Stimulated activated naive B cell treated with anti-CD40 and anti-IgM and Interleukin-4, amounts not matched to agents 10 μg/mL and 1 μg/mL and 100 μg/mL, for 72 hours (primary cell): ENCODE data around the gene DPYD.
"Not testable (repeated sequence)": the region's sequence is repeated elsewhere in the genome, so short reads cannot be mapped to it uniquely, and the experiment has no call there.

Experiments used
- ATAC-seq, 2 donors: fragments of 150-1000 bp; cut with Tn5 transposase; replicated peaks; 2 replicates each; pipeline ENCODE4 v1.10.0; 2021; ENCODE audit warnings: moderate library complexity in 1 of 2
- DNase-seq: peaks from one replicate; pipeline ENCODE4 v3.0.0; 2021
- H3K27ac Mint-ChIP-seq: one replicate; pipeline ENCODE4 v1.8.0; 2022; ENCODE audit warnings: mild to moderate bottlenecking, mixed read lengths
- H3K27me3 Mint-ChIP-seq, 2 donors: one replicate each; pipeline ENCODE4 v1.8.0; 2022; ENCODE audit warnings: mixed read lengths in 2 of 2
- H3K36me3 Mint-ChIP-seq, 2 donors: one replicate each; pipeline ENCODE4 v1.8.0; 2022; ENCODE audit warnings: mixed read lengths in 2 of 2, mild to moderate bottlenecking in 1 of 2
- H3K4me1 Mint-ChIP-seq, 2 donors: one replicate each; pipeline ENCODE4 v1.8.0; 2022; ENCODE audit warnings: mixed read lengths in 2 of 2, mild to moderate bottlenecking in 1 of 2
- H3K4me3 Mint-ChIP-seq, 2 donors: one replicate each; pipeline ENCODE4 v1.8.0; 2022; ENCODE audit warnings: mild to moderate bottlenecking in 2 of 2, mixed read lengths in 2 of 2, moderate library complexity in 1 of 2
- H3K9me3 Mint-ChIP-seq, 2 donors: one replicate each; pipeline ENCODE4 v1.8.0; 2022; ENCODE audit warnings: mixed read lengths in 2 of 2, mild to moderate bottlenecking in 1 of 2

Gene DPYD

GRCh38 chr1:97243973-97244560 lies 676.8 kb downstream of the DPYD start:
- no peak overlapping the region for H3K4me3 Mint-ChIP-seq
- no peaks in the 10 kb centered on the region for H3K27me3 Mint-ChIP-seq
- peaks cover 4% of the 10 kb centered on the region in 2 donors for H3K9me3 Mint-ChIP-seq
- peak in 1 of 2 donors; percentile 42 for ATAC-seq
- H3K36me3 Mint-ChIP-seq, result peaks cover 1 to 5% of the 10 kb centered on the region in 2 donors
- H3K27ac Mint-ChIP-seq, result no peak overlapping the region
- H3K4me1 Mint-ChIP-seq, result no peaks in the 10 kb centered on the region
- DNase-seq, result no peak

DNA sequence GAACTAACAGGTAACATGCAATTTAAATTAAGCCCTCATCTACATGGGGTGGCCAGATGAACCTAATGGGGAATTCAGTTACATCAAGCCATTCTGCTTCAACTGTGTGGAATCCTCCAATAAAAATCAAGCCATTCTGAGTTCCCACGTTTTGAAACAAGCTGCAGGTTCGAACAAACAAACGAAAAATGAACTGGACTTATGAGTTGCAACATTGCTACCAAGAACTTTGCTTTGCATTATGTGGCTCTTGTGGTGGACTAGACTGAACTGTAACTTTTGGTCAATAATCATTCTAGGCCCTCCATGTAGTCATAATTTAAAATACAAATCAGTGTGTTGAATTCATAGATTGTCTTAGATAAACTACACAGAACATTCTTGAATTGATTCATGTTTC lies 682.0 kb downstream of the DPYD start:
- no peak for DNase-seq
- no peak for ATAC-seq
- H3K27me3 Mint-ChIP-seq, result no peaks in the 10 kb centered on the region
- H3K4me1 Mint-ChIP-seq, result no peaks in the 10 kb centered on the region
- peaks cover 3 to 5% of the 10 kb centered on the region in 2 donors for H3K36me3 Mint-ChIP-seq
- no peaks in the 10 kb centered on the region for H3K9me3 Mint-ChIP-seq
- H3K27ac Mint-ChIP-seq, result no peak overlapping the region
- H3K4me3 Mint-ChIP-seq, result no peak overlapping the region

GRCh38 chr1:97231354-97231753 lies 689.5 kb downstream of the DPYD start:
- not testable (repeated sequence) for H3K4me1 Mint-ChIP-seq, H3K4me3 Mint-ChIP-seq, H3K9me3 Mint-ChIP-seq, H3K27ac Mint-ChIP-seq, ATAC-seq, DNase-seq, H3K27me3 Mint-ChIP-seq
- peaks cover 37 to 46% of the 10 kb centered on the region in 2 donors for H3K36me3 Mint-ChIP-seq

DNA sequence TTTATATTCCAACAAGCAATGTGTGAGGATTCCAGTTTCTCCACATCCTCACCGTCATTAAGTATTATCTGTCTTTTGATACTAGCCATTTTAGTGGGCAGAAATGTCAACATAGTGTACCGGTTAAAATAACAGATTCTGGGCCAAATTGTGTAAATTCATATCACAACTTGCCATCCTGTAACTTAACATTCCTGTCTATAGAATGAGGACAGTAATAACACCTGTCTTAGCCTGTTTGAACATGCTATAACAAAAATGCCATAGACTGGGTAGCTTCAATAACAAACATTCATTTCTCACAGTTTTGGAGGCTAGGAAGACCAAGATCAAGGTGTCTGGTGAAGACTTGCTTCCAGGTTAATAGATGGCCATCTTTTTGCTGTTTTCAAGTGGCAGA lies 708.2 kb downstream of the DPYD start:
- ATAC-seq (no peak), DNase-seq (no peak)
- Mint-ChIP-seq H3K4me3 (no peak overlapping the region), H3K9me3 (peaks cover 0 to 2% of the 10 kb centered on the region in 2 donors), H3K36me3 (peaks cover 4 to 6% of the 10 kb centered on the region in 2 donors), H3K4me1 (no peaks in the 10 kb centered on the region), H3K27me3 (no peaks in the 10 kb centered on the region), H3K27ac (no peak overlapping the region)

- DNase-seq (no peak), ATAC-seq (no peak)
- Mint-ChIP-seq H3K27me3 (no peaks in the 10 kb centered on the region), H3K4me1 (no peaks in the 10 kb centered on the region), H3K27ac (no peak overlapping the region), H3K36me3 (peaks cover 0 to 2% of the 10 kb centered on the region in 2 donors), H3K9me3 (no peaks in the 10 kb centered on the region), H3K4me3 (no peak overlapping the region)
Measured at GRCh38 chr1:97210307-97210706, 710.5 kb downstream of the DPYD start.

DNA sequence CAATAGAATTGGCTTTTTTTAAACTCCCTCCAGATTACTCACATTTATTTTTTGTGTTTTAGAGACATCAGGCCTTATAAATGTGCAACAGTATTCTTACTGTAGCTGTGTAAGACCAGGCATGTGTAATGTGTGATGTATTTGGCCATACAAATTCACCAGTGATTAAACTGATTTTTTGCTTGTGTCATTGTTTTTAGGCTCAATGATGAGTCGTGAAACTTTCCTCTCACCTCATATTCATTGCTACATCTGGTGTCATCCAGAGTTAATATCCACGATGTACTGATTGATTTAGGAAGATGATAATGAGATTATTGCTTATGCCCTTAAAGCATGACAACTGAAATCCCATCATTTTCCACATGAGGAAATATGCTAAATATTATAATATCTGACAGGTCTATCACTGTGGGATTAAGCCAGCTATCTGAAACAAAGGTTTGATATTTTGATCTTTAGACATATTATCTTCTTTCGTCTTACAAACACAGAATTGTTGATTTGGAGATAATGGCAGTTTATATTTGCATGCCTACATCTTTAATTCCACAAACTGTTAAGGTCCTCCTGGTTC lies 711.4 kb downstream of the DPYD start:
- DNase-seq (no peak), ATAC-seq (no peak)
- Mint-ChIP-seq H3K27ac (no peak overlapping the region), H3K36me3 (peaks cover 0 to 2% of the 10 kb centered on the region in 2 donors), H3K4me3 (no peak overlapping the region), H3K27me3 (no peaks in the 10 kb centered on the region), H3K9me3 (no peaks in the 10 kb centered on the region), H3K4me1 (no peaks in the 10 kb centered on the region)

DNA sequence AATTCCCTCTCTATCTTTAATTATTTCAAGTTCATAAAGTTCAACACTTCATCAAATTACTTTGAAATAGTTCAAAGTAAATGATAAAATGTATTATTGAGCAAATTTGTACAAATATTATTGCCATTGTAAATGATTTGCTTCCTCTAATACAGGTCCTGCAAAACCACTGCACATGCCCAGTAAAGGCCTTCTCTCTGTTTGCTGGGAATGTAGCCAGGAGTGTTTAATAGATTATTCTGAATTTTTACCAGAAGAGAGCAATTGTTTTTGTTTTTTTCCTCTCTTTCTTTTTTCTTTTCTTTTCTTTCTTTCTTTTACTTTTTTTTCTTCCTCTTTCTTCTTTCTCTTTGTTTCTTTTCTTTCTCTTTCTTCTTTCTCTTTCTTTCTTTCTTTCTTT lies 713.0 kb downstream of the DPYD start:
- Mint-ChIP-seq H3K4me1 (no peaks in the 10 kb centered on the region), H3K4me3 (no peak overlapping the region), H3K27ac (no peak overlapping the region), H3K36me3 (peaks cover 0 to 2% of the 10 kb centered on the region in 2 donors), H3K9me3 (no peaks in the 10 kb centered on the region), H3K27me3 (no peaks in the 10 kb centered on the region)
- ATAC-seq, result no peak
- no peak for DNase-seq

GRCh38 chr1:97204468-97204867 lies 716.4 kb downstream of the DPYD start:
- Mint-ChIP-seq H3K27me3 (no peaks in the 10 kb centered on the region), H3K27ac (no peak overlapping the region), H3K4me3 (no peak overlapping the region), H3K9me3 (no peaks in the 10 kb centered on the region), H3K4me1 (no peaks in the 10 kb centered on the region), H3K36me3 (peaks cover 0 to 2% of the 10 kb centered on the region in 2 donors)
- ATAC-seq (no peak), DNase-seq (no peak)

- Mint-ChIP-seq H3K4me3 (no peak overlapping the region), H3K27me3 (no peaks in the 10 kb centered on the region), H3K27ac (no peak overlapping the region), H3K36me3 (no peaks in the 10 kb centered on the region), H3K9me3 (no peaks in the 10 kb centered on the region), H3K4me1 (no peaks in the 10 kb centered on the region)
- DNase-seq (no peak), ATAC-seq (no peak)
Measured at GRCh38 chr1:97202481-97203380, 718.1 kb downstream of the DPYD start.

- Mint-ChIP-seq H3K9me3 (no peaks in the 10 kb centered on the region), H3K27ac (no peak overlapping the region), H3K4me1 (no peaks in the 10 kb centered on the region), H3K36me3 (no peaks in the 10 kb centered on the region), H3K4me3 (no peak overlapping the region), H3K27me3 (no peaks in the 10 kb centered on the region)
- DNase-seq (no peak), ATAC-seq (no peak)
Measured at GRCh38 chr1:97201641-97202040, 719.2 kb downstream of the DPYD start.

GRCh38 chr1:97200595-97200994 lies 720.2 kb downstream of the DPYD start:
- no peaks in the 10 kb centered on the region for H3K27me3 Mint-ChIP-seq
- H3K4me1 Mint-ChIP-seq, result peaks cover 3% of the 10 kb centered on the region in 2 donors
- no peak overlapping the region for H3K27ac Mint-ChIP-seq
- no peak overlapping the region for H3K4me3 Mint-ChIP-seq
- H3K9me3 Mint-ChIP-seq, result no peaks in the 10 kb centered on the region
- DNase-seq (no peak), ATAC-seq (no peak)
- H3K36me3 Mint-ChIP-seq, result peaks cover 3% of the 10 kb centered on the region in 2 donors

DNA sequence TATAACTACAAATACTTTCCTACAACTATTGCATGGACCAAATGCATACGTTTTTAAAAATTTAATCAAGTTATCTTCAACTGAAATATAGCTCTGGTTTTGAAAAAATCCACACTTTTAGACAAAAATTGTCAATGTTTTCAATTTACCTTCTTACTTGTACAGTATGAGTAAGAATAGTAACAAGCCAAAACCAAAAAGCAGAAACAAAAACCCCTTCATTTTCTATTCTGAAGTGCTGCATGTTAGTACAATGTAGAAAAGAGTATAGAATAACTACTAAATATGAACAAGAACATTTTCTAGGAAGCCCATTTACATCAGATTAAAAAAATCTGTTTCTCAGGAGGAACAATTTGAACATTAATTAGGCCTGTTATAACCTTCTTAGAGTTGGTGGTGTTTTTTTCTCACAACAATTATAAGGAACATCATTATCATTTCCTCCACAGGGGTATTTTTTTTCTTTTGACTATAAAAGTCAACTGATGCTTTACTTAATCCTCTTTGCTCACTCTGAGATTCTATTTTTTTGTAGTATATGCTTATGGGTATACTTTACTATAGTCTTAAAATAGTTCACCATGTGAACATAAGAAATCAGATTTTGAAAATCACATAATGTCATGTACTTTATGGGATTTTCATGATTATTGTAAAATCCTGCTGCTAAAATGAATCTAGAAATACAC lies 723.9 kb downstream of the DPYD start:
- H3K36me3 Mint-ChIP-seq, result peaks cover 11 to 22% of the 10 kb centered on the region in 2 donors
- peaks cover 3 to 4% of the 10 kb centered on the region in 2 donors for H3K4me1 Mint-ChIP-seq
- peak; percentile 82 to 91 for ATAC-seq
- H3K9me3 Mint-ChIP-seq, result peaks cover 0 to 1% of the 10 kb centered on the region in 2 donors
- H3K27ac Mint-ChIP-seq, result peak overlapping the region; percentile 7
- H3K27me3 Mint-ChIP-seq, result no peaks in the 10 kb centered on the region
- no peak for DNase-seq
- no peak overlapping the region for H3K4me3 Mint-ChIP-seq

- Mint-ChIP-seq H3K27me3 (no peaks in the 10 kb centered on the region), H3K4me1 (peaks cover 3 to 9% of the 10 kb centered on the region in 2 donors), H3K9me3 (peaks cover 0 to 1% of the 10 kb centered on the region in 2 donors), H3K27ac (no peak overlapping the region), H3K4me3 (no peak overlapping the region), H3K36me3 (peaks cover 14 to 28% of the 10 kb centered on the region in 2 donors)
- DNase-seq (no peak), ATAC-seq (no peak)
Measured at GRCh38 chr1:97192872-97193572, 727.8 kb downstream of the DPYD start.

- H3K9me3 Mint-ChIP-seq, result peaks cover 3 to 4% of the 10 kb centered on the region in 2 donors
- no peak for DNase-seq
- H3K36me3 Mint-ChIP-seq, result peaks cover 14 to 31% of the 10 kb centered on the region in 2 donors
- H3K27me3 Mint-ChIP-seq, result no peaks in the 10 kb centered on the region
- H3K4me3 Mint-ChIP-seq, result no peak overlapping the region
- ATAC-seq, result no peak
- peaks cover 2 to 13% of the 10 kb centered on the region in 2 donors for H3K4me1 Mint-ChIP-seq
- H3K27ac Mint-ChIP-seq, result no peak overlapping the region
Measured at GRCh38 chr1:97190326-97190725, 730.5 kb downstream of the DPYD start.
